LNCaP clone FGC (cell line): ENCODE results near the gene LORICRIN.

Experiments used
- DNase-seq: peaks from one replicate; pipeline ENCODE4 v3.0.0-alpha.2; 2011; ENCODE audit warnings: low read depth
- H3K4me3 ChIP-seq: 2 replicates; pipeline ENCODE4 v1.5.1; 2011; ENCODE audit warnings: mild to moderate bottlenecking, low read depth, low read length, control low read depth
- TF ChIP-seq, protein P1 (sequence below): IDR thresholded peaks from 2 replicates; pipeline ENCODE4 v1.5.1; 2012; ENCODE audit warnings: mild to moderate bottlenecking; ENCODE audit not compliant: control insufficient read depth, insufficient read depth; ENCODE audit errors: extremely low read depth

Gene LORICRIN

GRCh38 chr1:153231785-153232184 is 27.7 kb upstream of the LORICRIN start:
- no peak for DNase-seq
- no peak overlapping the region for H3K4me3 ChIP-seq
- TF ChIP-seq, protein P1, sequence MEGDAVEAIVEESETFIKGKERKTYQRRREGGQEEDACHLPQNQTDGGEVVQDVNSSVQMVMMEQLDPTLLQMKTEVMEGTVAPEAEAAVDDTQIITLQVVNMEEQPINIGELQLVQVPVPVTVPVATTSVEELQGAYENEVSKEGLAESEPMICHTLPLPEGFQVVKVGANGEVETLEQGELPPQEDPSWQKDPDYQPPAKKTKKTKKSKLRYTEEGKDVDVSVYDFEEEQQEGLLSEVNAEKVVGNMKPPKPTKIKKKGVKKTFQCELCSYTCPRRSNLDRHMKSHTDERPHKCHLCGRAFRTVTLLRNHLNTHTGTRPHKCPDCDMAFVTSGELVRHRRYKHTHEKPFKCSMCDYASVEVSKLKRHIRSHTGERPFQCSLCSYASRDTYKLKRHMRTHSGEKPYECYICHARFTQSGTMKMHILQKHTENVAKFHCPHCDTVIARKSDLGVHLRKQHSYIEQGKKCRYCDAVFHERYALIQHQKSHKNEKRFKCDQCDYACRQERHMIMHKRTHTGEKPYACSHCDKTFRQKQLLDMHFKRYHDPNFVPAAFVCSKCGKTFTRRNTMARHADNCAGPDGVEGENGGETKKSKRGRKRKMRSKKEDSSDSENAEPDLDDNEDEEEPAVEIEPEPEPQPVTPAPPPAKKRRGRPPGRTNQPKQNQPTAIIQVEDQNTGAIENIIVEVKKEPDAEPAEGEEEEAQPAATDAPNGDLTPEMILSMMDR = no peak

- TF ChIP-seq, protein P1 = no peak
- H3K4me3 ChIP-seq = no peak overlapping the region
- no peak for DNase-seq
Measured at GRCh38 chr1:153232553-153232952, 26.9 kb upstream of the LORICRIN start.

DNA sequence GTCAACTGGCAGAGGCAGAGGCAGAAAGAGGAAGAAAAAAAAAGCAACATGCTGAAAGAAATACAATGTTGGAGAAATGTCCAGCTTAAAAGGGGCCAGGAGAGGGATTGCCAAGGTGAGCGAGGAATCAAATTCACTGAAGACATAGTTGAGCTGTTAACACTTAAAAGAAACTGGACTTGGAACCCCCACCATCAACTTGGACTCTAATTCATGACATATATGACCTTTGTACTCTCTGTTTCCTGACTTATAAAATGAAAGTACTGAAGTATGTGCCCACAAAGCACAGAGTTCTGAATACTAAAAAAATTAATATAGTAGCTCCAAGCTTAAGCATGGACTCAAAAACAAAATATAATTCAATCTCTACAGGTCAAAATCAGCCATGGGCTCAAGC is 26.0 kb upstream of the LORICRIN start:
- TF ChIP-seq, protein P1 = no peak
- DNase-seq = no peak

DNA sequence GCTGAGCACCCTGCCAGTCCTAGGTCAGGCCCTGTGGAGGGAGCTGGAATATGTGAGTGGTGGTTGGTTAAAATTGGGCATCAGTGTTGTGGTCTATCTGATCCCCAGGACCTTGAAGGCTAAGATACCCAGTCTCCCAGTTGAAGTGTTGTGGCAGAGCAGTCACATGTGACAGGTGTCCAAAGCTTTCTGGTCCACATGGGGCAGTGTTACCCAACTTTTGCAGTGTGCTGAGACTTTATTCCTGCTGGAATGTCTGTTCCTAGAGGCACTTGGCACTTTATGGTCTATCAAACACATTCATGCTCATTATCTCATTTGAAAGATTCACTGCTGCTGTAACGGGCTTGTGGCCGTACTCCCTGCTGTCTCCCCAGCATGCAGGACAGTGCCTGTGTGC is 21.0 kb upstream of the LORICRIN start:
- H3K4me3 ChIP-seq = no peak overlapping the region
- TF ChIP-seq, protein P1 = peak; percentile 30; the same call in 1 of the 2 replicates
- DNase-seq = no peak

More for the DNA sequence above, 26.0 kb upstream of the LORICRIN start:
- H3K4me3 ChIP-seq = no peak overlapping the region

- TF ChIP-seq, protein P1 = no peak
- DNase-seq = no peak
- no peak overlapping the region for H3K4me3 ChIP-seq
Measured at GRCh38 chr1:153242160-153242559, 17.3 kb upstream of the LORICRIN start.

- TF ChIP-seq, protein P1 = no peak
- no peak for DNase-seq
Measured at GRCh38 chr1:153245466-153245865, 14.0 kb upstream of the LORICRIN start.

GRCh38 chr1:153246018-153246417 is 13.5 kb upstream of the LORICRIN start:
- DNase-seq = no peak
- no peak overlapping the region for H3K4me3 ChIP-seq
- TF ChIP-seq, protein P1 = no peak

More at GRCh38 chr1:153245466-153245865, 14.0 kb upstream of the LORICRIN start:
- H3K4me3 ChIP-seq = no peak overlapping the region
